ENCODE measurements around the gene KAT2A.

GRCh38 chr17:42117397-42118125, 3.6 kb downstream of the KAT2A start:
- TF ChIP-seq CTCF (IDR thresholded peaks at IDR 0.05; ENCODE audit: insufficient read depth, low read length, poor library complexity, severe bottlenecking) (no peak), EZH2phosphoT487 (conservative IDR thresholded peaks at IDR 0.05; ENCODE audit: low read length) (no peak)
